Lung (tissue), 12 donors: ENCODE data around the gene TMEM80. TPM values are rescaled to one million over a fixed set of nuclear protein-coding genes. Genes with fewer than 3 reads are reported as not detected.

ENCODE experiments used
- ATAC-seq: fragments of 200-7000 bp; cut with Tn5 transposase; one replicate; pipeline ENCODE4 v1.9.1; 2020; ENCODE audit warnings: moderate number of reproducible peaks; ENCODE audit not compliant: insufficient read depth, low FRiP score
- DNase-seq, 3 donors: peaks; one replicate each; pipeline ENCODE4 v3.0.0-alpha.2; 2013 to 2017
- H3K27ac ChIP-seq, 2 donors: one replicate each; pipeline ENCODE4 v1.5.1; 2013; ENCODE audit warnings: mild to moderate bottlenecking in 2 of 2, moderate library complexity in 2 of 2, control low read depth in 1 of 2, inconsistent platforms in 1 of 2, low read depth in 1 of 2, low read length in 1 of 2
- H3K27me3 ChIP-seq, 3 donors: one replicate each; pipeline ENCODE4 v1.5.1; 2013; ENCODE audit warnings: low read length in 2 of 3; ENCODE audit not compliant: control insufficient read depth in 3 of 3, insufficient read depth in 3 of 3
- H3K36me3 ChIP-seq, 4 donors: one replicate each; pipeline ENCODE4 v1.5.1; 2013; ENCODE audit warnings: low read length in 4 of 4, mild to moderate bottlenecking in 1 of 4, moderate library complexity in 1 of 4; ENCODE audit not compliant: control insufficient read depth in 4 of 4, insufficient read depth in 4 of 4
- H3K4me1 ChIP-seq, 5 donors: one replicate each; pipeline ENCODE4 v1.5.1; 2013; ENCODE audit warnings: low read length in 5 of 5, mild to moderate bottlenecking in 2 of 5, moderate library complexity in 1 of 5; ENCODE audit not compliant: control insufficient read depth in 5 of 5, insufficient read depth in 5 of 5
- H3K4me3 ChIP-seq: one replicate; pipeline ENCODE4 v1.5.1; 2013; ENCODE audit warnings: mild to moderate bottlenecking, control low read depth, moderate library complexity
- H3K9ac ChIP-seq, 2 donors: one replicate each; pipeline ENCODE4 v1.5.1; 2013; ENCODE audit warnings: low read length in 2 of 2, control low read depth in 1 of 2; ENCODE audit not compliant: insufficient read depth in 1 of 2
- H3K9me3 ChIP-seq, 4 donors: one replicate each; pipeline ENCODE4 v1.5.1; 2013; ENCODE audit warnings: low read length in 3 of 4, mild to moderate bottlenecking in 1 of 4, moderate library complexity in 1 of 4; ENCODE audit not compliant: control insufficient read depth in 4 of 4, insufficient read depth in 3 of 4
- CTCF ChIP-seq: IDR thresholded peaks from 2 replicates; pipeline ENCODE4 v1.5.1; 2012; ENCODE audit warnings: mild to moderate bottlenecking; ENCODE audit errors: control extremely low read depth, extremely low read depth
- WGBS, 2 donors: extraction: QIAGEN DNeasy Blood & Tissue Kit; methylation state at CpG; one replicate each; pipeline ENCODE4 v1.1.7; 2013; 5-methylcytosine and 5-hydroxymethylcytosine counted together
- polyA plus RNA-seq, 2 donors: library from polyadenylated mRNA; stranded (reverse); fragments of 200-250 nt; gene quantifications; one replicate each; pipeline ENCODE4 v1.2.1, GENCODE V29; 2013
- total RNA-seq, 2 donors: library from RNA; depleted of rRNA in 1 of 2; stranded (reverse); fragments of >200 nt in 1 of 2; gene quantifications; one replicate each; pipeline ENCODE4 v1.2.1, GENCODE V29; 2014 to 2021
- donor health status: control.
- donor health status: control.
- donor health status: Bipolar disorder and iron deficiency.
- donor health status: healthy.
- donor health status: DM: yes; HTN: yes; CAD: no.

TMEM80 gene
- total and polyA plus RNA-seq, 4 donors: 10.3 to 28.1 (median 18.5) TPM

- DNase-seq (no peak), ATAC-seq (no peak)
- peak overlapping the region in 1 of 2 donors; percentile 15 for H3K27ac ChIP-seq
- WGBS, 2 donors: 90 to 94% methylated on average over 12 of the region's 12 CpGs
- no peak for TF ChIP-seq CTCF
- no peak overlapping the region for H3K4me3 ChIP-seq
- H3K9ac ChIP-seq: no peak overlapping the region
- peaks cover 0 to 12% (median 0%) of the 10 kb centered on the region in 5 donors for H3K4me1 ChIP-seq
- H3K27me3 ChIP-seq: peaks cover 0 to 8% (median 6%) of the 10 kb centered on the region in 3 donors
- peaks cover 0 to 15% (median 0%) of the 10 kb centered on the region in 4 donors for H3K36me3 ChIP-seq
- H3K9me3 ChIP-seq: no peaks in the 10 kb centered on the region
Measured at GRCh38 chr11:727281-727701, 31.7 kb downstream of the TMEM80 start.

- ATAC-seq: peak; percentile 80
- peak; percentile 55 to 69 (median 64) for DNase-seq
- Histone ChIP-seq H3K27me3 (peaks cover 0 to 8% (median 4%) of the 10 kb centered on the region in 3 donors), H3K9ac (no peak overlapping the region), H3K9me3 (no peaks in the 10 kb centered on the region), H3K27ac (peak overlapping the region in 1 of 2 donors; percentile 27), H3K36me3 (peaks cover 0 to 13% (median 0%) of the 10 kb centered on the region in 4 donors), H3K4me3 (no peak overlapping the region), H3K4me1 (peaks cover 0 to 12% (median 0%) of the 10 kb centered on the region in 5 donors)
- WGBS, 2 donors: 32 to 40% methylated on average over 31 of the region's 31 CpGs
- peak; percentile 99 for TF ChIP-seq CTCF
Measured at GRCh38 chr11:727859-728748, 32.5 kb downstream of the TMEM80 start.

- H3K9ac ChIP-seq: no peak overlapping the region
- peak overlapping the region in 1 of 2 donors; percentile 27 for H3K27ac ChIP-seq
Measured at GRCh38 chr11:728901-729491, 33.4 kb downstream of the TMEM80 start.

More at GRCh38 chr11:728901-729491, 33.4 kb downstream of the TMEM80 start:
- Histone ChIP-seq H3K27me3 (peaks cover 0 to 8% (median 3%) of the 10 kb centered on the region in 3 donors), H3K36me3 (peaks cover 0 to 8% (median 0%) of the 10 kb centered on the region in 4 donors), H3K4me1 (peaks cover 0 to 12% (median 0%) of the 10 kb centered on the region in 5 donors), H3K9me3 (no peaks in the 10 kb centered on the region), H3K4me3 (no peak overlapping the region)
- DNase-seq (no peak), ATAC-seq (no peak)
- 59 to 60% methylated on average over 15 of the region's 15 CpGs for WGBS, 2 donors
- TF ChIP-seq CTCF: no peak
